GM12873 (cell line): ENCODE data around the gene ZNF646.

Source experiments
- CTCF ChIP-seq: IDR thresholded peaks from 2 replicates; pipeline ENCODE4 v1.5.1; 2012; ENCODE audit warnings: low read depth, mild to moderate bottlenecking, moderate library complexity, low read length, control low read depth; ENCODE audit not compliant: insufficient read depth; ENCODE audit errors: missing control alignments

Gene ZNF646

GRCh38 chr16:31125844-31126243 is 51.6 kb downstream of the ZNF646 start:
- TF ChIP-seq CTCF: no peak

DNA sequence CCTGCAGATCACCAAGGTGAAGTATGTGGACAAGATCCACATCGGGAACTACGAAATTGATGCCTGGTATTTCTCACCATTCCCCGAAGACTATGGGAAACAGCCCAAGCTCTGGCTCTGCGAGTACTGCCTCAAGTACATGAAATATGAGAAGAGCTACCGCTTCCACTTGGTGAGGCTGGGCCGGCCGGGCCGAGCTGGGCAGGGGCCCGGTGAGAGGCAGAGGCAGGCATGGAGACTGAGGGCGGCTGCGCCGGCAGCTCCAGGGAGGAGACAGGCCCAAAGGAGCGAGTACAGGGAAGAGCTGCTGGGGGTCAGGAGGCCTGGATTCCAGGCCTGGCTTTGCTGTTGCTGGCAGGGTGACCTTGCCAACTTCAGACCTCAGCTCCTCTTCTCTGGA is 53.0 kb downstream of the ZNF646 start:
- TF ChIP-seq CTCF: no peak

DNA sequence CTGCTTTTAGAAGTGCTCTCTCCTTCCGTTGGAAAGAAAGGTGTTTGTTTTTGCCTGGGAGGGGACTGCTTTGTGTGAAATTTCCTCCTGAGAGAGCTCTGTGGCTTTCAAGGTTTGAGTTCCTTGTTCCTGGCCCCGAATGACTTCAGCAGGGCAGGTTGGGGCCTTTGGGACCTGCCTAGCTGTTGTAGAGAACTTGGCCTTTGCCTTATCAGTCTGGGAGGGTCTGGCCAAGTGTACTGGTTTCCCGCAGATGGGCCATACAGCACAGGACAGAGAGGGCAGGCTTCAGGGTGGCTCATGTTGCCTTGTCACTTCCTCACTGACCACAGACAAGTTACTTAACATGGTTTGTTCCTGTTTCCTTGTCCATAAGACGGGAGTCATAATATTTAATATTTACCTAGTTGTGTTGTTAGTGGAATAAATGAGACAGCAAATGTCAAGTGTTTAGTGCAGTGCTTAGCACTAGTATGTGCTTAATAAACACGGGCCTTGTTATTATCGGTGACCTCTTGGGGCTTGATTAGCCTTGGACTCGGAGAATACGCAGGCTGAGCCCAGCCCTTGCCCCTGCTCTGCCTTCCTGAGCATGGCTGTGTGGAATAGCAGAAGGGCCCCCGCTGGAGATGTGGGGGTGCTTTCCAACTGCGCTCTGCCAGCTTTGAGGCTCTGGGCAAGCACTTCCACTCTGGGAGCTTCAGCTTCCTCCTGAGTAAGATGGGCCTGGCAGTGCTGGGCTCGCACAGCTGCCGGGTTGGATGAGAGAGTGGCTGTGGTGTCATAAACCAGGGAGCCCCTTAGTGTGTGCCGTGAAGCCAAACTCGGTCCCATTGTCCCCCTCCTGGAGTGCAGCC is 54.7 kb downstream of the ZNF646 start:
- TF ChIP-seq CTCF: no peak

DNA sequence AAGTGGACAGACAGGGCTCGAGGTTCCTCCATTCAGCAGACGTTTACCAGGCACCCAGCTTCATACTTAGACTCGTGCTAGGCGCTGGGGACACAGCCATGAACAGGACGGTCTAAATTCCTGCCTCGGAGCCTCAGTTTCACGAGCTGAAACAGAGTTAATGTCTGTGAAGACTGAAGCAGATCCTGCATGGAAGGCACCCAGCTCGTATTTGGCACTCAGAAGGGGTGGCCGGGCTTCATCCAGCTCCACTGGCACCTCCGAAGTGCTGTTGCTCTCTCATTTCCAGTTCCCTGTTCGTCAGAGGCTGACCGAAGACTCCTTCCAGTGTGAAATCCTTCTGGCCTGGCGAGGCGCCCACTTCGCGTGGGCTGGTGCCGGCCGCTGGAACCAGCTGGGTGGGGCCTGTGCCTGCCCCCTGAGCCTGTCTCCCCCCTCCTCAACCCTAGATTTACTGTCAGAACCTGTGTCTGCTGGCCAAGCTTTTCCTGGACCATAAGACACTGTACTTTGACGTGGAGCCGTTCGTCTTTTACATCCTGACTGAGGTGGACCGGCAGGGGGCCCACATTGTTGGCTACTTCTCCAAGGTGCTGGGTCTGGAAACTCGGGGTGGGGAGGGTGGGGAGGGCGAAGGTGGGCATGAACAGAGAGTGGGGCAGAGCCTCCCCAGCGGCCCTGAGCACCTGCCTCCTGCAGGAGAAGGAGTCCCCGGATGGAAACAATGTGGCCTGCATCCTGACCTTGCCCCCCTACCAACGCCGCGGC is 55.5 kb downstream of the ZNF646 start:
- TF ChIP-seq CTCF: no peak

- no peak for TF ChIP-seq CTCF
Observed at GRCh38 chr16:31130336-31130891, 56.2 kb downstream of the ZNF646 start.

DNA sequence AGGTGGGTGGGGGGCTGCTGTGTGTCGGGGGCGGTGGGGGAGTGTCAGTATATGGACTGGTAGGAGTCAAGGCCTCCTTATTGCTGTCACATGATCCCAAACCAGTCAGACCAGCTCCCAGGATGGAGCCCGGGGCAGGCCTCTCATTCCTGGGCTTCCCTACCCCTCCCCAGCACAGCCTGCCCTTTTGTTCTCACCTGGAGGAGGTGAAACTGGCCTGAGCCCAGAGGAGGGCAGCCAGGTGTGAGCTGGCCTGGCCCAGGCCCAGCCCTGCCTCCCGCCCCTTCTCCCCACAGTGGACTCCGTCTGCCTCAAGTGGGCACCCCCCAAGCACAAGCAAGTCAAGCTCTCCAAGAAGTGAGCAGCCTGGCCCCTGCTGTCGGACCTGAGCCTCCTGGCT is 56.7 kb downstream of the ZNF646 start:
- TF ChIP-seq CTCF: no peak

DNA sequence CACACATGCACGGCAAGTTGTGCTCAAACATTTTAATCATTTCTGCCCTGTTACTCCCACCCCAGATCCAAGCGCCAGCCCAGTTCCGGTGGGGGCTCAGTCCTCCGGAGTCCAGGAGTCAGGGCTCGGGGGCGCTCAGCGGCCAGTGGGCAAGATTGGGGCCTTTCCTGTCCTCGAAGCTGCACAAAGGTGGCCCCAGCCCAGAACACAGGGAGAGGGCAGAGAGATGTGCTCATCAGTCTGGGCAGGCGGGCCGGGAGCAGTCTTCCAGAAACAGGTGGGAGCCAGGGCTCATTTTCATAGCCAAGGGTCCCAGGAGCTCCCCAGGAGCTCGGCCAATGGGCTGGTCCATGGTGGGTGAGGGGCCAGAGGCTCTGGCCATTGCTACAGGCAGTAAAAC is 57.2 kb downstream of the ZNF646 start:
- TF ChIP-seq CTCF: no peak
